GM18873 (cell line): Measurements from ENCODE around the gene MLIP.
"Not testable (repeated sequence)": the region's sequence is repeated elsewhere in the genome, so short reads cannot be mapped to it uniquely, and the experiment has no call there.

Experiments
- ATAC-seq: cut with Tn5 transposase; IDR thresholded peaks from one replicate; pipeline ENCODE4 v1.9.1; 2021; ENCODE audit warnings: mild to moderate bottlenecking, moderate library complexity, moderate number of reproducible peaks; ENCODE audit not compliant: unreplicated experiment, low FRiP score

Gene MLIP

DNA sequence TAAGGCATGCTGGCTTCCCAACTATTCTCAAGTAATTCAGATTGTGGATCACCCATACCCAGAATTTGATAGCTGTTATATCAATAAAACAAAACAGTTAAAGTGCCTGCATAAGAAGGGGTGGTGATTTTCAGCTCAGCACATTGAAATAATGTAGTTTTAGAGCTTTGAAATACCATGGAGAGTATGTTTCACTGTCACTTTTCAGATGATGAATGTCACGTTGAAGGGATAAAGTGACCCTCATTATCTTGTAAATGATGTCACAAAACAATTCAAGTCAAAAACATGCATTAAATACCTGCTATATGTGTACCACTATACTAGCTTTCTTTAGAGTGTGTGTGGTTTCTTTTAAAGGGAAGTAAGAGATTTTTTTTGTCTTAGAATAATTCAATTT, 27.6 kb downstream of the MLIP start:
- no peak for ATAC-seq

DNA sequence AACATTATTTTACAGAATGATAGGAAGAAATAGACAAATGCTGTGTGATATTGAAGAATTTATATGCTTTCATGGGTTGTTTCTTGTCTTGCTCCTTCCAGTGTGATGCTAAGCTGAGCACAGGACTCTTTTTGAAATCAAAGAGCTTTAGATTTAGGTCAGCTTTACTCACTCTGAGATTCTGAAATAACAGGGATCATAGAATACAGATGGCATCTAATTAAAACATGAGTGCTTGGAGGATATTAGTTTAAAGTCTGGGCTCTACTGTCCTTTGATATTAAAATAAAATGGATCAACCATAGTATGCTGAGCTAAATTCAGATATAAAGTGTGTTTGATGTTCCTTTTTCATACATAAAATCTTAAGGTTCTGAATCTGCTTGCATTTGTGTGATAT, 29.6 kb downstream of the MLIP start:
- ATAC-seq, result no peak

DNA sequence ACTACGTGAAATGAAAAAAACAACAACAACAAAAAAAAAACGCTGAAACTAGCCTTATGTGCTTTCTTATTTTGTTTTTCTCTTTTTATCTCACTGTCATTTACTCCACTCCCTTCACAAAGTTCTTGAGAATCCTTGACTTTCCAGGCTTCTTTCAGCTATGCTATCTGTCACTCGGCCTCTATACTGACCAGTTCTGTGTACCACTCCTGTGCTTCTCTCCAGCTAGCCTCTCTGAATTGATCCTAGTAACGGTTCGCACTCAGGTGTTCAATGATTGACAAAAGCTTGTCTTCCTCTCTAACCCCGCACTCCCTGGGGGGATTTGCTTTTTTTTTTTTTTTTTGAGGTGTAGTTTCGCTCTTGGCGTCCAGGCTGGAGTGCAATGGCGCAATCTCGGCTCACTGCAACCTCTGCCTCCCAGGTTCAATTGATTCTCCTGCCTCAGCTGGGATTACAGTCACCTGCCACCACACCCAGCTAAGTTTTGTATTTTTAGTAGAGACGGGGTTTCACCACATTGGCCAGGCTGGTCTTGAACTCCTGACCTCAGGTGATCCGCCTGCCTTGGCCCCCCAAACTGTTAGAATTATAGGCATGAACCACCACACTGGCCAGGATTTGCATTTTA, 31.8 kb downstream of the MLIP start:
- ATAC-seq, result no peak

DNA sequence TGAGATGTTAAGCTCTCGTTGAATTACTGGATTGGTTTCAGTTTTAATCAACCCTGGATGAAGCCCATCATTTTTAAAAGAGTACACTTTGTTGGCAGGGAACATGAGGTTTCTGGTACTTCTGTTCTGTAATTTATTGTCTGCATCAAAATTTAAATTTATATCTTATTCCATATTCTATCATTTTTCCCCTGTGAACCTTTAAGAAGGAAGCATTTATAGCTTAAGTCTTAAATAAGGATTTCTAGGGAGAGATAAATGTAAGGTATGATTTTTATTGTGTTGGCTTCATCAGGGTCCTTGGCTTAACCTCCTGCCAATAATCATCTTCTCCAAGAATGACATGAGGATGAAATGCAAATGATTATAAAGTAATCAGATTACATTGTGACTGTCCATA, 40.6 kb downstream of the MLIP start:
- ATAC-seq, result no peak

DNA sequence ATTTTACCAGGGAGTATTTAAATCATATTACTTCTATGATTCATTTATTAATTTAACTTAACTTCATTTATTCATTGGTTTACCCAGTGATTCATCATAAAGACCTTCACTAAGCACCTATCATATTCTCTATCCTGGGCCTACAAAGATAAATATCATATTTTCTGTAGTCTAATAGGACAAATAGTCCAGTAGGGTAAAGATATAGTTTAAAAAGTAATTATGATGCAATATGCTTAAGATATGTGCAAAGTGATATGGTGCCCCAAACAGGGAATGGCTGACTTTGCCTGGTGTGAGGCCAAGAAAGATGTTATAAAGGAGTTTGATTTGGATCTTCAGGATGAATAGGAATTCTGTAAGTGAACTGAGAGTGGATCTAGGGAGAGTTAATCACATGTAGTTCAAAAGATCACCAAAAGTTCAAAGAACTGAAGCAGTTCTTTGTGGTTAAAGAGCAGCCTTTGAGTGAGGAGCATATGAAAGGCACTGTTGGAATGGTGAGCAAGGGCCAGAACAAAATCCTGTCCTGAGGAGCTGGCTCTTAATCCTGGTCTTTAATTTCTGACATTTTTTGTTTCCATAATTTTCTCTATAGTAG, 45.5 kb downstream of the MLIP start:
- ATAC-seq, result no peak

DNA sequence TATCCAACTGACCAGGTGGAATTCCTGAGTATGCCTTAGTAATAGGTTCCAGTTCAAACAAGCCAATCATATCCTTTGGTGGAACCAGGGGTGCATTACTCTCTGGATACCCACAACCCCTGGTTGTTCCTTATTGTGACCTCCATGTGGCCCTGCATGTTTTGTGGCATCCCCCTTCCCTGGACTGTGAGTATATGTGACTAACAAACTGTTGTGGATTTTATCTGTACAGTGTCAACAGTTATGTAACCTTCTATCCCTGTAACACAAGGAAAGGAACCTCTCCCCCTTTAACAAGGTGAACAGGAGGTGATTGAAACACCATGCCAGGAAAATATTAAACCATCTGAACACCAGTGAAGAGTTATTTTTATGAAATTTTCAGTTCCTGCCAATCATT, 46.2 kb downstream of the MLIP start:
- ATAC-seq, result no peak

DNA sequence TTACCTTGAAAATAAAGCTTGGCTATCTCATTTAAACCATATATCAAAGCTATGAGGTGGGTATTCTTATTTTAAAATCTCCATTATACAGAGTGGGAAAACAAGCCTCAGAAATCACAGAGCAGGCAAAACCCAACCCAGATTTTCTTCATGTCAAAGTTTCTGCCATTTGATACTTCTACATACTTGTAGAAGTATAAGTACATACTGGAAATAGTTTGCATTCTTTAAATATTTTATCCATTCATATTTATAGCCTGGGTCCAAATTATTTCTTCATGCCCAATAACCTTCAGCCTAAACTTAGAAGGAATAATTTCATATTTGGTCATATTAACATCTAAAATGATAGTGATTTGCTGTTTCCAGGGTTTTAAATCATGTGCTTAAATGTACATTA, 61.8 kb downstream of the MLIP start:
- no peak for ATAC-seq

DNA sequence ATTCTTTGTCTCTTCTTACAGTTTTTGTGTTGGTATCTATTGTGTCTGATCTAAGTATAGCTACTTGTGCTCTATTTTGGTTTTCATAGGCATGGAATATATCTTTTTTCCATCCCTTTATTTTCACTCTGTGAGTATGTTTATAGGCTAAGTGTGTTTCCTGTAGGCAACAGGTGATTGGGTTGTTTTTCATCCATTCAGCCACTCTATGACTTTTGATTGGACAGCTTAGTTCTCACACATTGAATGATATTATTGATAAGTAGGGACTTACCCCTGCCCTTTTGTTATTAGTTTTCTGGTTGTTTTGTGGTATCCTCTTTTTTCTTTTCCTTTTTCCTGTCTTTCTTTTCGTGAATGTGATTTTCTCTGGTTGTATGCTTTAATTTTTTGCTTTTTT, 67.9 kb downstream of the MLIP start:
- no peak for ATAC-seq

DNA sequence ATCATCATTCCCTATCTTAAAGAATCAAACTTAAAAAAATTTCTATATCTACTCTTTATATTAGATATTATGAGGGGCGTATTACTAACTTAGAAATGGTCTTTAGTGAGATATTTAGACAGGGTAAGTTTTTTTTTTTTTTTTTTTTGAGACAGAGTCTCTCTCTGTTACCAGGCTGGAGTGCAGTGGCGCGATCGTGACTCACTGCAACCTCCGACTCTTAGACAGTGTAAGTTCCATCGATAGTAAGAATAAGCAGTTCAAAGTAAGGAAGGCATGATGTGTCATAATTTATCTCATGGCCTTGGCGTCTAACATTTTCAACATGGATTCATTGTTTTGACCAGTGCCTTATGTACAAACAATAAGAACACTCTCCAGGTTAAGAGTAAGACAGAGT, 72.4 kb downstream of the MLIP start:
- ATAC-seq, result no peak

DNA sequence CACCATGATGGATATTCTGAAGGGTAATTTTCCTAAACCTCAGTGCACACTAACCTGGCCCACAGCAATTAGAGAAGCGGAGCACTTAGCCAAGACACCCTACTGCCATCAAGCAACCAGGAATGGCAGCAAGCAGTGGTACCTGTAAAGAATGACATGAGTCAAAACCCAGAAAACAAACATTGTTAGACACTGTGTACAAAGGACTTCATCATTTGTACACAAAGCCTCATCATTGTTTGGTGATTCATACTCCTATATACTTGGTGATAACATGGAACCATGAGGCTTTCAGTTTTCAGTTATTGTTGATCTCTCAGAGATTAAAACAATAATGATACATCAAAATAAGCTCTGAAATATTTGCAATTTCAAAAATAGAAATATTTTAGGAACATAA, 74.6 kb downstream of the MLIP start:
- no peak for ATAC-seq

DNA sequence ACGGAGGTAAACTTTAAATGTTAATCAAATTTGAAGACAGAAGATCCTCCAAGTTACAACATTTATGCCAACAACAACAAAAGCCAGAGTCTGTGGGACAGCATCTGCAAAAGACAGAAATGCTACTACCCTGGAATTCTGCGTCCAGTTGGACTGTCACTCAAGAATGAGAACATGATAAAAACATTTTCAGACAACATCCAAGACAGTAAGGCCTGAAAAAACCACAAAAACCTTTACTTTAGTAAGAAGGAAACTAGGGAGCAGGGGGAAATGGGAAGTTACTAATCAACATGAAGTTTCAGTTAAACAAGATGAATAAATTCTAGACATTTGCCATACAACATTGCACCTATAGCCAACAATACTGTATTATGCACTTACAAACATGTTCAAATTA, 77.6 kb downstream of the MLIP start:
- ATAC-seq, result no peak

DNA sequence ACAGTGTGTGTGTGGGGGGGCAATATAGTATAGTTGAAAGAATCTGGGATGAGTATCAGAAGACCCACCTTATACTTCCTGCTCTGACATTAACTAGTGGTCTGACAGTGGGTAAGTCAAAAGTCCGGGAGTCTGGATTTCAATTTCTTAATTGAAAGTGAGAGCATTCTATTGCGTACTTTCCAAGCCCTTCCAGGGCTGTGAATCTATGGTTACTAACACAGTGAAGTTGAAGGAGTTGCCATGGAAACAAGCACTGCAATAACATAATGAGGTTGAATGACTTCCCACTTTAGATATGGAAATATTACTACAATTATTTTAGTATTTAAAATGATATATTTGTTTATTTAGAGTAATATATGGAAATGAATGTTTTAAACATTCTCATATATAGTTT, 80.2 kb downstream of the MLIP start:
- ATAC-seq, result no peak

DNA sequence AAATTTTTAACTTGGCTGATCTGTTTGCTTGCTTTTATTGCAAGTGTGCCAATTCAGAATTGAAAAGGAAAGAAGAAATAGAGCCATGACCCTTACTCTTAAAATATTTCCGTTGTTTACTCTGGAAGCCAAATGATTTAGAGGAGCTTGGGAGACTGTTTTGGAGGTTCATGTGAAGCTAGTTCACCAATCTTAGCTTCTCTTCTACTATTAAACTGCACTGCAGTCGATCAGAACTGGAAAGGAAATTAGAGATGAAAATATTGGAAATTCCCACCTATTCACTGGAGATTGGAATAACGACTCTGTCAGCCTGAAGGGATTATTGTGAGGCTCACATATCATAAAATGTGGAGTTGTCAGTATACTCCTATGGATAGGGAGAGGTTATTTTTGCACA, 81.8 kb downstream of the MLIP start:
- no peak for ATAC-seq

DNA sequence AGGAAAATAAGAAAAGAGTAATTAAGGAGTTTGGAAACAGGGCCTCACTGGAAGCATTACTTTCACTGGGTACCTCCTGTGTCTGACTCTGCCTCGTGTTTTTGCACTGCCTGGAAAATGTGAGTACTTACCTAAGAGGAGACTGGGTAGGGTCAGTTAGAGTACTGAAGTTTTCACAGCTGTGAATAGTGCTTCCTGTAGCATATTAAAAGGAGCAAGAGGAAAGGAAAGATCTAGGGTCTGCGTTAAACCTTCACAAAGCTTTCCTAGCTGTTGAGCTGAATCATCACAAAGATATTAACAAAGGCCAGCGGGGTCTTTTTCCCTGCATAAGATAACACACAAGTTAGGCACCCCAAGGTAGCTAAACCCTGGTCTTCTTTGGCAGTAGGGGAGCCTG, 82.3 kb downstream of the MLIP start:
- ATAC-seq, result no peak

DNA sequence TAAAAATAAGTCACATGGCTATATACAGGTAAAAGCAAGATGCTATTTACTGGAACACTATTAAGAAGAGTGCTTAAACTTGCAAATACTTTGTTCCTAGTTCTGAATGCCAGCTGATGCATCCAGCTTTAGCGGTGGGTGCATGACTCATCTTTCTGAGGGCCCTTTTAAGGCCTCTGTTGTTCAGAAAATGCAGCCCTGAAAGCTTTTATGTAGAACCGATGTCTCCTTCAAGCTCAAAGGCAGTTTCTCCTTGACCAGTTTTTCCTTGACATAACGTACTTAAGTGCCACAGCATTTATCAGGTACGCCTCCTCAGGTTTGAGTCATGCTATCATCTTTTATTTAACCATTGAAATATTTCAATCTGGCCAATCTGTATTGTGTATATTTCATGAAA, 82.8 kb downstream of the MLIP start:
- ATAC-seq, result no peak

DNA sequence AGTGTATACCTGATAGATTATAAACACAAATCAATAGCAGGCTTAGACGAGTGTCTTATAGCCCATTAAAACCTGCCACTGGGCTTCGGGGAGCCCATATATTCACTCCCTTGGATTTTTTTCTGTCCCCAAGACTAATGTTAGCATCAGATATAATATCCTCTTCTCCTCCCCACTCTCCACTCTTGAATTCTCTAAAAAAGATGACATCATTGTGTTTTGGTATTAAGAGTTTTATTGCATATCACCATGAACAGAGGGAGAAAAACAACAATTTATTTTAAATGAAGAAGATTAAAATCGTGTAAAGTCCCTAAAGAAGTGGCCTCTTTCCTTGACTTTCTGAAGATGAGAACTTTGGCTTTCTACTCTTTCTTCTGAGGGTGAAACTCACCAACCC, 84.4 kb downstream of the MLIP start:
- ATAC-seq, result no peak

DNA sequence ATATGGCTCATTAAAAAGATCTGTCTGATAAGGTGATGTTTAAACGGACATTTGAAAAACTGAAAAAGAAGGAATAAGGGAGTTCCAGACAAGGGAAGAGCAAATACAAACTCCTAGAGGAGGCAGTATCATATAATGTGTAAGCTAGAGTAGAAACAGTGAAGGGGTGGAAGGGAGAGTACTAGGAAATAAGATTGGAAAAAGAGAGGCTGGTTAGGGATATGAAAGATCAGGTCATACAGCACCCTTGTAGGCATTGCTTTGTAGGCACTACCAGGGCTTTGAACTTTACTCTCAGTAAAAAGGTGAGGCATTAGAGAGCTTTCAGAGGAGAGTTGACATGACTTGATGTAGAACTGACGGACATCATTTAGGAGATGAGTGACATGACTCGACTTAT, 85.7 kb downstream of the MLIP start:
- no peak for ATAC-seq

DNA sequence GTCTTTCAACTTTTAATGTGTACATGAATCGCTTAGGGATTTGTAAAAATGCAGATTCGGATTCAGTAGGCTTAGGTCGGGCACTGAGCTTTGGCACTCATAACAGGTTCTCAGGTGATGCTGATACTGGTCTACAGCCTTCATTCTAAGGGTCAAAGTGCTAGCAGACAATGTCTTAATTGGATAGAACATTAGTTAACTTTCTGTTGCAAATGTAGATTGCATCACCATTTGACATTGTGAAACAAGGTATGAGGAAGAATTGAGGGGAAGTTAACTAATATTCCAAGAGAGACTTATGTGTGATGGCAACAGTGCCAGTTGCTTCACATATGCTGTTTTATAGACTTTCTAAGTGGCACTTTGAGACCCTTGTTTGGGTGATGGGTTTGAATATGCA, 86.9 kb downstream of the MLIP start:
- no peak for ATAC-seq

DNA sequence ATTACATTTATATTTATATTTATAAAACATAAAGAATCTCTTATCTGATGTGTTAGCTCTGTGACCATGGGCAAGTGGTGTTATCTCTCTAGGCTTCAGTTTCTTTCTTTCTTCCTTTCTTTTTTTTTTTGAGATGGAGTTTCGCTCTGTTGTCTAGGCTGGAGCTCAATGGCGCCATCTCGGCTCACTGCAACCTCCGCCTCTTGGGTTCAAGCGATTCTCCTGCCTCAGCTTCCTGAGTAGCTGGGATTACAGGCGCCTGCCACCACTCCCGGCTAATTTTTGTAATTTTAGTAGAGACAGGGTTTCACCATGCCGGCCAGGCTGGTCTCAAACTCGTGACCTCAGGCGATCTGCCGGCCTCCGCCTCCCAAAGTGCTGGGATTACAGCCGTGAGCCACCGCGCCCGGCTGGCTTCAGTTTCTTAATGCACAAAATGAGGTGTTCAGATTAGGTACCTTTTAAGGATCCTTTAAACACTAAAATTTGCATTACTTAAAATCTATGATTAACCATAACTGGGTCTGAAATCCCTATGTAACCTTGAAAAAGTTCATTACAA, 92.3 kb downstream of the MLIP start:
- not testable (repeated sequence) for ATAC-seq

DNA sequence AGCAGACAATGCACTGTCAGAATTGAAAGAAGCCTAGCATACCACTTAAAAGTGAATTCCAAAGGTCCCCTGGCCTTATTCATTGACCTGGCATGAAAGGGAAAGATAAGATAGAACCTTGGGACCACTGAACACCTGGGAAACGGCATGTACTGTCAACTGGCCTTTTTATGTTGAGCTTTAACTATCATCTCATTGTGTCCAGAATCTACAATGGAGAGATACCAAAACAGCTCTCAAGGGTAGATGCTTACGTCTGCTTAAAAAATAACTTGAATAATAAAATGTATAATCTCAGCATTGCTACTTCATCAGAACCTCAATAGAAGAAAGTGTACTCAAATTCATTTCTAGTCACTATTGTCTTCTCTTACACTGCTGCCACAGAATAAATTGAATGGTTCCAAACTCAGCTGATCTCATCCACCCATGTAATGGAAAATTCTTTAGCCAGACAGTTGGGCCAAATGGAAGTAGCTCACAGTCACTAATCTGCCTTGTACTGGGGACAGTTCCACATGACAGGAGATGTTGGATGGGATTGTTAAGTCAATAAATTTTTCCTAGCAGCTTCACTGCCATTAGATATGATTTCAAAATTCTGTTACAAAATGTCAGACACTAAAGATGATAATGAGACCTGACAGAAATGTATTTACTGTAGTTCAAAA, 93.8 kb downstream of the MLIP start:
- no peak for ATAC-seq

DNA sequence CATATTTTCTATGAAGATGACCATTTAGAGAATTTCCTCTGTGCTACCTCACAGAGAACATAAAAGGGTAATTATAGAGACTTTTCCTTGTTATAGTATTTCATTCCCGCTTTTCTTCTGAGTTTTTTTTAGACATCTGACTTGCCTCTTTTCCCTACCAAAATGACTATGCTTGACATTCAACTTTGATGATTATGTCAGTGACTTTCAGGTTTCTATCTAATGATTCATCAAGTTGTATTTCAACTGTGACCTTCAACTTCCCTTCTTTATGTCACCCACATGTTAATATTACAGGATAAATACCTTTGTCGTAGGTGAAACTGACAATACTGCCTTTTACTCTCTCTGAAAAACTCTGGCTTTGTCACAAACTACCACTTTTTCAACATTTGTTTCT, 95.3 kb downstream of the MLIP start:
- ATAC-seq, result no peak

DNA sequence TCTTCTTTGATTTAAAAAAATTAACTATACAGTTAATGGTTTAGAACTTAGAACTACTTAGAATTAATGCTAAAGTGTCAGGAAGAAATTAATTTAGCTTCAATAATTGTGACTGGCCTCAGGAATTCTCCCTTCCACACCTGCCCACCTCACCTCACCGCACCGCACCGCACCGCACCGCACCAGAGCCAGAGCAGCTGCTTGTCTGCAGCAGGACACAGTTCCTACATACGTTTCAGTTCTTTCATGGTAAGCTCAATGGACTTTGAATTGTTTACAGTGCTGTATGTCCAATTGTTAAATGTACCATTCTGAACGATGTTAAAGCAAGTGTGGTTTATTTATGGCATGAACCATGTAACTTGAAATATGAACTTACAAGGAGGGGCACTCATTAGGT, 98.7 kb downstream of the MLIP start:
- ATAC-seq, result not testable (repeated sequence)
